Transverse colon (tissue), 4 donors: ENCODE measurements around the gene F2RL1.

Experiments
- CTCF ChIP-seq, 5 experiments: fragments of 200-600 bp in 3 of 5; fragments of 450-650 bp in 2 of 5; sonication (generic) in 3 of 5; IDR thresholded peaks; 1 replicate in 2 of 5; 2 replicates in 3 of 5; pipeline ENCODE4 v1.5.1; 2016 to 2017; ENCODE audit warnings: antibody characterized with exemption in 5 of 5, inconsistent platforms in 3 of 5, mild to moderate bottlenecking in 2 of 5, moderate library complexity in 1 of 5
- EP300 ChIP-seq: sonication (generic); formaldehyde crosslinking; IDR thresholded peaks from one replicate; pipeline ENCODE4 v1.6.1; 2017; ENCODE audit warnings: antibody characterized with exemption, low read depth
- POLR2A ChIP-seq: fragments of 450-650 bp; IDR thresholded peaks from one replicate; pipeline ENCODE4 v1.6.1; 2016; ENCODE audit warnings: antibody characterized with exemption, mild to moderate bottlenecking, moderate library complexity
- POLR2AphosphoS5 ChIP-seq, 3 donors: sonication (generic); formaldehyde crosslinking; IDR thresholded peaks; one replicate each; pipeline ENCODE4 v1.6.1; 2016; ENCODE audit warnings: antibody characterized with exemption in 3 of 3

GRCh38 chr5:76852772-76853171 lies 33.9 kb downstream of the F2RL1 start:
- TF ChIP-seq CTCF (IDR thresholded peaks at IDR 0.05), result no peak
- TF ChIP-seq POLR2AphosphoS5 (IDR thresholded peaks at IDR 0.05), result no peak
- TF ChIP-seq EP300, result no peak
- no peak for TF ChIP-seq POLR2A
